Endothelial cell of umbilical vein (primary cell): ENCODE results near the gene HEXA. TPM values are rescaled to one million over a fixed set of nuclear protein-coding genes. Genes with fewer than 3 reads are reported as not detected.

Source experiments
- BruUV-seq: library from RNA; stranded (reverse); fragments of 400-500 nt; replicated peaks from 2 replicates; lab custom pipeline; 2021; lab: Mats Ljungman, UMichigan
- CTCF ChIA-PET: fragments of 300-600, 350-600 bp; sonication (Branson Sonifier 250); formaldehyde crosslinking; loops from one replicate; lab custom pipeline; 2021; ENCODE audit warnings: antibody characterized with exemption, inconsistent platforms; lab: Charles Lee
- POLR2A ChIA-PET: fragments of 300-600, 350-600 bp; sonication (Branson Sonifier 250); formaldehyde crosslinking; loops from one replicate; lab custom pipeline; 2021; ENCODE audit warnings: antibody characterized with exemption, inconsistent platforms; lab: Charles Lee
- DNase-seq: peaks from one replicate; pipeline ENCODE4 v3.0.0-alpha.2; 2011; ENCODE audit warnings: low read depth, low spot score
- FAIRE-seq: peaks from 2 replicates; lab custom pipeline; 2011; peaks lifted over from hg19 to GRCh38; lab: Jason Lieb, UNC
- H2AFZ ChIP-seq: 2 replicates; pipeline ENCODE4 v1.6.0; 2012; ENCODE audit warnings: low read depth, low read length, control low read depth, inconsistent platforms
- H3K27ac ChIP-seq: 2 replicates; pipeline ENCODE4 v1.5.1; 2011; ENCODE audit warnings: low read depth, mild to moderate bottlenecking, control low read depth, low read length, moderate library complexity; ENCODE audit not compliant: insufficient read depth
- H3K27me3 ChIP-seq, 2 experiments: 2 replicates each; pipeline versions ENCODE4 v1.6.0 to v1.6.1; 2011; ENCODE audit warnings: low read length in 2 of 2, mixed read lengths in 1 of 2; ENCODE audit not compliant: control insufficient read depth in 2 of 2, insufficient read depth in 2 of 2
- H3K36me3 ChIP-seq, 2 experiments: 2 replicates in 1 of 2; 3 replicates in 1 of 2; pipeline ENCODE4 v1.5.1; 2011; ENCODE audit warnings: low read length in 2 of 2, mild to moderate bottlenecking in 1 of 2, moderate library complexity in 1 of 2; ENCODE audit not compliant: control insufficient read depth in 2 of 2, insufficient read depth in 2 of 2; ENCODE audit errors: extremely low read depth in 1 of 2
- H3K4me1 ChIP-seq: 3 replicates; pipeline ENCODE4 v1.5.1; 2011; ENCODE audit warnings: mild to moderate bottlenecking, low read length; ENCODE audit not compliant: control insufficient read depth, insufficient read depth; ENCODE audit errors: extremely low read depth
- H3K4me2 ChIP-seq: 2 replicates; pipeline ENCODE4 v1.6.1; 2011; ENCODE audit warnings: low read length, control low read depth, mixed read lengths; ENCODE audit not compliant: insufficient read depth
- H3K4me3 ChIP-seq, 3 experiments: fragments of 200-600 bp in 1 of 3; sonication (generic), shearing (Covaris generic) in 1 of 3; replicated peaks in 1 of 3; 2 replicates each; pipeline ENCODE4 v1.5.1; 2011 to 2016; ENCODE audit warnings: control low read depth in 3 of 3, low read length in 3 of 3, mild to moderate bottlenecking in 2 of 3, inconsistent platforms in 1 of 3, low read depth in 1 of 3, moderate library complexity in 1 of 3; ENCODE audit not compliant: insufficient read depth in 1 of 3
- H3K79me2 ChIP-seq: 2 replicates; pipeline ENCODE4 v1.6.0; 2012; ENCODE audit warnings: low read length, inconsistent platforms; ENCODE audit not compliant: control insufficient read depth, insufficient read depth
- H3K9ac ChIP-seq: replicated peaks from 2 replicates; pipeline ENCODE3; 2011; ENCODE audit warnings: low read length, control low read depth; ENCODE audit not compliant: insufficient read depth; ENCODE audit errors: extremely low read depth
- H3K9me1 ChIP-seq: replicated peaks from 3 replicates; pipeline ENCODE4 v1.6.0; 2011; ENCODE audit warnings: mild to moderate bottlenecking, low read length; ENCODE audit not compliant: control insufficient read depth, insufficient read depth; ENCODE audit errors: extremely low read depth
- H3K9me3 ChIP-seq: replicated peaks from 2 replicates; pipeline ENCODE4 v1.5.1; 2012; ENCODE audit warnings: low read length, inconsistent platforms; ENCODE audit not compliant: control insufficient read depth, insufficient read depth
- H4K20me1 ChIP-seq: replicated peaks from 2 replicates; pipeline ENCODE3; 2011; ENCODE audit warnings: mild to moderate bottlenecking, low read length; ENCODE audit not compliant: control insufficient read depth, insufficient read depth; ENCODE audit errors: extremely low read depth
- EZH2 ChIP-seq: IDR thresholded peaks from 2 replicates; pipeline ENCODE4 v1.6.1; 2012; ENCODE audit warnings: borderline replicate concordance, low read depth, mild to moderate bottlenecking, moderate library complexity, low read length, inconsistent platforms; ENCODE audit not compliant: severe bottlenecking
- FOS ChIP-seq: IDR thresholded peaks from 2 replicates; pipeline ENCODE4 v1.6.1; 2011; ENCODE audit warnings: mild to moderate bottlenecking, low read length, moderate library complexity, borderline replicate concordance; ENCODE audit not compliant: insufficient read depth
- GATA2 ChIP-seq: IDR thresholded peaks from 2 replicates; pipeline ENCODE4 v1.7.0; 2011; ENCODE audit warnings: low read depth, mild to moderate bottlenecking, moderate library complexity, mixed read lengths, low read length; ENCODE audit not compliant: insufficient read length, insufficient read depth
- JUN ChIP-seq: IDR thresholded peaks from 2 replicates; pipeline ENCODE4 v1.6.1; 2011; ENCODE audit warnings: borderline replicate concordance, low read depth; ENCODE audit not compliant: insufficient read length, insufficient read depth
- MAX ChIP-seq: IDR thresholded peaks from 2 replicates; pipeline ENCODE4 v1.6.1; 2011; ENCODE audit not compliant: insufficient read depth, insufficient read length
- MYC ChIP-seq: IDR thresholded peaks from one replicate; pipeline ENCODE4 v1.6.1; 2011; ENCODE audit warnings: mild to moderate bottlenecking, low read depth, low read length
- POLR2A ChIP-seq: IDR thresholded peaks from 2 replicates; pipeline ENCODE4 v1.6.1; 2012; ENCODE audit warnings: low read depth, mild to moderate bottlenecking, control low read depth, low read length
- POLR2AphosphoS5 ChIP-seq: IDR thresholded peaks from 2 replicates; pipeline ENCODE4 v1.6.1; 2012; ENCODE audit warnings: low read depth, mild to moderate bottlenecking, control low read depth, low read length, moderate library complexity; ENCODE audit not compliant: insufficient read depth
- dilution Hi-C: fragments of 300-500 bp; cut with MboI; formaldehyde crosslinking; loops from one replicate; pipeline ENCODE4 v1.15.0; 2019; ENCODE audit warnings: low sequenced_read_pairs; ENCODE audit not compliant: extremely low pct_ligation_motif_present
- intact Hi-C: fragments of 100-400 bp; cut with micrococcal nuclease; formaldehyde crosslinking; loops from one replicate; pipeline ENCODE4 v1.10.0; 2022
- polyA plus RNA-seq, 4 experiments: library from polyadenylated mRNA; depleted of rRNA in 3 of 4; stranded (reverse) in 3 of 4; unstranded in 1 of 4; fragments of >200 nt; gene quantifications; 2 replicates each; pipeline versions ENCODE4 v1.2.1 to v1.2.3, GENCODE V29; 2011 to 2012; ENCODE audit warnings: missing spikeins in 1 of 4
- total RNA-seq: library from RNA; stranded (reverse); gene quantifications from 2 replicates; pipeline ENCODE4 v1.2.3, GENCODE V29; 2021
- TF ChIP-seq, protein P1 (sequence below), 2 donors: IDR thresholded peaks; 1 replicate in 1 of 2; 2 replicates in 1 of 2; pipeline ENCODE4 v1.5.1; 2011; ENCODE audit warnings: low read length in 2 of 2, mild to moderate bottlenecking in 2 of 2, moderate library complexity in 2 of 2, control low read depth in 1 of 2, inconsistent platforms in 1 of 2, low read depth in 1 of 2; ENCODE audit not compliant: insufficient read depth in 1 of 2; ENCODE audit errors: extremely low read depth in 1 of 2

Gene HEXA
- total and polyA plus RNA-seq, 2 donors (not counting 3 experiments of a cell fraction or from before 2014, with no cell fraction given) = 108 to 212 TPM

DNA sequence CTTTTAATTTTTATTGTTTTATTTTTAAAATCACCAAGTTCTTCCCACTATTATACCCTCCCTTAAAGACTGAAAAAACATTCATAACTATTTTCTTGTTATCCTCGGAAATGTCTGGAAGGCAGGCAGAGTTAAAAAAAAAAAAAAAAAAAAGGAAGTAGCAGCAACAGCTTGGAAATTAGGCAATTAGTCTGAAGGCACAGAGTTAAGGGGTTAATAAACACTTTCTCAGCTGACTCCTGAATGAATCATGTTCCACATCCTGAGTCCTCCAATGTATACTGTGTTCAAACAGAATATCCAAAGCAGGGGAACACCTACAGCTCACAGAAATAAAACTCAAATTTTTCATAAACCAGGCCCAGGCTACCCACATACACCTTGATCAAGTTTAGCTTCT lies 5.8 kb downstream of the HEXA start:
- ChIA-PET POLR2A (interaction anchor here (0.6 kb wide), 1 partner anchor 18 kb away, joined by 5 read pairs; no protein-coding TSS in a partner anchor), CTCF (interaction anchor here (0.7 to 1.4 kb wide), 2 partner anchors 12 to 57 kb away, joined by 3 to 5 read pairs; no protein-coding TSS in a partner anchor)
- dilution Hi-C loops = no loop called here
- Histone ChIP-seq H3K4me2 (no peak overlapping the region), H3K27ac (no peak overlapping the region), H3K9ac (no peak overlapping the region), H3K4me3 (no peak overlapping the region), H3K9me3 (no peaks in the 10 kb centered on the region), H2AFZ (no peak overlapping the region), H3K79me2 (peaks cover 11% of the 10 kb centered on the region), H3K4me1 (peaks cover 15% of the 10 kb centered on the region), H3K36me3 (no peaks in the 10 kb centered on the region), H4K20me1 (no peaks in the 10 kb centered on the region), H3K27me3 (no peaks in the 10 kb centered on the region), H3K9me1 (no peaks in the 10 kb centered on the region)
- peak; percentile 84 for FAIRE-seq
- BruUV-seq = no TSS peak
- TF ChIP-seq JUN = peak; percentile 30
- TF ChIP-seq FOS = peak; percentile 62
- no peak for TF ChIP-seq MAX
- TF ChIP-seq MYC = no peak
- TF ChIP-seq POLR2A = no peak
- DNase-seq = peak; percentile 48
- intact Hi-C loops = loop anchor here (10.0 kb wide), 1 partner anchor 165 kb away; no protein-coding TSS in a partner anchor

DNA sequence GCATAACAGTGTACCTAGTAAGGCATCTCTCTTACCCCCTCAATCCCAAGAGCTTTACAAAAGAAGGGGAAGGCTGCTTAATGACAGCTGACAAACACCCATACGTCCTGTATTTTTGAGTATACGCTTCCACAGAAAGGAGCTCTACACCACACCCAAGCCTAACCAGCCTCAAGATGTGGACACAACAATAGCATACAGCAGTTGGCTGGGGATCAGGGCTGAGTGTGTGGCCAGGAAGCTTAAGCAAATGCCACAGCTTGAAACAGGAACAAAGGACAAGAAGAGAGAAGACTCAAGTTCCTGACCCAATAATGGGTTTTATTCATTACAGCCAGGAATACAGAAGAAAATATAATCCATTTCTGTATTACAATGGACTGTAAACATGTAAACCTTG lies 6.9 kb downstream of the HEXA start:
- no TSS peak for BruUV-seq
- Histone ChIP-seq H3K4me1 (peaks cover 9% of the 10 kb centered on the region), H3K9ac (no peak overlapping the region), H2AFZ (no peak overlapping the region), H3K27me3 (no peaks in the 10 kb centered on the region), H3K79me2 (peaks cover 7% of the 10 kb centered on the region), H3K9me3 (no peaks in the 10 kb centered on the region), H3K4me2 (no peak overlapping the region), H3K27ac (no peak overlapping the region), H3K9me1 (no peaks in the 10 kb centered on the region), H3K4me3 (no peak overlapping the region), H3K36me3 (no peaks in the 10 kb centered on the region), H4K20me1 (no peaks in the 10 kb centered on the region)
- ChIA-PET CTCF (interaction anchor here (0.9 to 1.0 kb wide), 2 partner anchors 13 to 16 kb away, joined by 3 read pairs; no protein-coding TSS in a partner anchor), POLR2A (interaction anchor here (0.6 kb wide), 1 partner anchor 14 kb away, joined by 3 read pairs; no protein-coding TSS in a partner anchor)
- intact Hi-C loops = no loop called here
- DNase-seq (no peak), FAIRE-seq (no peak)
- dilution Hi-C loops = no loop called here
- TF ChIP-seq MYC (no peak), FOS (no peak), JUN (no peak), GATA2 (no peak), MAX (no peak), EZH2 (no peak), POLR2A (no peak), POLR2AphosphoS5 (no peak)
- TF ChIP-seq, protein P1, sequence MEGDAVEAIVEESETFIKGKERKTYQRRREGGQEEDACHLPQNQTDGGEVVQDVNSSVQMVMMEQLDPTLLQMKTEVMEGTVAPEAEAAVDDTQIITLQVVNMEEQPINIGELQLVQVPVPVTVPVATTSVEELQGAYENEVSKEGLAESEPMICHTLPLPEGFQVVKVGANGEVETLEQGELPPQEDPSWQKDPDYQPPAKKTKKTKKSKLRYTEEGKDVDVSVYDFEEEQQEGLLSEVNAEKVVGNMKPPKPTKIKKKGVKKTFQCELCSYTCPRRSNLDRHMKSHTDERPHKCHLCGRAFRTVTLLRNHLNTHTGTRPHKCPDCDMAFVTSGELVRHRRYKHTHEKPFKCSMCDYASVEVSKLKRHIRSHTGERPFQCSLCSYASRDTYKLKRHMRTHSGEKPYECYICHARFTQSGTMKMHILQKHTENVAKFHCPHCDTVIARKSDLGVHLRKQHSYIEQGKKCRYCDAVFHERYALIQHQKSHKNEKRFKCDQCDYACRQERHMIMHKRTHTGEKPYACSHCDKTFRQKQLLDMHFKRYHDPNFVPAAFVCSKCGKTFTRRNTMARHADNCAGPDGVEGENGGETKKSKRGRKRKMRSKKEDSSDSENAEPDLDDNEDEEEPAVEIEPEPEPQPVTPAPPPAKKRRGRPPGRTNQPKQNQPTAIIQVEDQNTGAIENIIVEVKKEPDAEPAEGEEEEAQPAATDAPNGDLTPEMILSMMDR (IDR thresholded peaks at IDR 0.05; ENCODE audit: extremely low read depth in 1 of 2, insufficient read depth in 1 of 2, low read depth in 1 of 2, low read length in 2 of 2) = no peak
